MM.1S (cell line): ENCODE data around the gene NUDT1.

Source experiments
- EZH2 ChIP-seq: fragments of 300-600 bp; sonication (generic); optimal IDR thresholded peaks from 2 replicates; pipeline ENCODE3; 2017; ENCODE audit warnings: low read depth, mild to moderate bottlenecking, antibody characterized with exemption, low read length, mixed read lengths
- EZH2phosphoT487 ChIP-seq: fragments of 300-600 bp; sonication (generic); IDR thresholded peaks from 2 replicates; pipeline ENCODE4 v1.6.1; 2018; ENCODE audit warnings: antibody characterized with exemption, low read length
- TF ChIP-seq, protein P1 (sequence below): fragments of 300-600 bp; sonication (generic); IDR thresholded peaks from 2 replicates; pipeline ENCODE4 v1.5.1; 2016; ENCODE audit warnings: antibody characterized with exemption, low read length, mixed read lengths

DNA sequence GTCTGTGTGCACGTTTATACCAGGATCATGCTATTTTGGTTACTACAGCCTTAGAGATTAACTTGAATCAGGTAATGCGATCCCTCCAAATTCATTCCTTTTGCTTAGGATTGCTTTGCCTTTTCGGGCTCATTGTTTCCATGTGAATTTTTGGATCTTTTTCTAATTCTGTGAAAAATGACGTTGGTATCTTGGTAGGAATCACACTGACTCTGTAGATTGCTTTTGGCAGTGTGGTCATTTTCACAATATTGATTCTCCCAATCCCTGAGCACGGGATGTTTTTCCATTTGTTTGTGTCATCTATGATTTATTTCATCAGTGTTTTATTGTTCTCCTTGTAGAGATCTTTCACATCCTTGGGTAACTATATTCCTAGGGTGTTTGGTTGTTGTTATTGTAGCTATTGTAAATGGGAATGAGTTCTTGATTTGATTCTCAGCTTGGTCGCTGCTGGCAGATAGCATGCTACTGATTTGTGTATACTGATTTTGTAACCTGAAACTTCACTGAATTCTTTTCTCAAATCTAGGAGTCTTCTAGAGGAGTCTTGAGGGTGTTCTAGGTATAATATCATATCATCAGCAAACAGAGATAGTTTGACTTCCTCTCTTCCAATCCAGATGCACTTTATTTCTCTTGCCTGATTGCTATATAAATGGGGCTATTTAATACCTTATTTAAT is 54.1 kb downstream of the NUDT1 start:
- TF ChIP-seq, protein P1, sequence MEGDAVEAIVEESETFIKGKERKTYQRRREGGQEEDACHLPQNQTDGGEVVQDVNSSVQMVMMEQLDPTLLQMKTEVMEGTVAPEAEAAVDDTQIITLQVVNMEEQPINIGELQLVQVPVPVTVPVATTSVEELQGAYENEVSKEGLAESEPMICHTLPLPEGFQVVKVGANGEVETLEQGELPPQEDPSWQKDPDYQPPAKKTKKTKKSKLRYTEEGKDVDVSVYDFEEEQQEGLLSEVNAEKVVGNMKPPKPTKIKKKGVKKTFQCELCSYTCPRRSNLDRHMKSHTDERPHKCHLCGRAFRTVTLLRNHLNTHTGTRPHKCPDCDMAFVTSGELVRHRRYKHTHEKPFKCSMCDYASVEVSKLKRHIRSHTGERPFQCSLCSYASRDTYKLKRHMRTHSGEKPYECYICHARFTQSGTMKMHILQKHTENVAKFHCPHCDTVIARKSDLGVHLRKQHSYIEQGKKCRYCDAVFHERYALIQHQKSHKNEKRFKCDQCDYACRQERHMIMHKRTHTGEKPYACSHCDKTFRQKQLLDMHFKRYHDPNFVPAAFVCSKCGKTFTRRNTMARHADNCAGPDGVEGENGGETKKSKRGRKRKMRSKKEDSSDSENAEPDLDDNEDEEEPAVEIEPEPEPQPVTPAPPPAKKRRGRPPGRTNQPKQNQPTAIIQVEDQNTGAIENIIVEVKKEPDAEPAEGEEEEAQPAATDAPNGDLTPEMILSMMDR = no peak
- no peak for TF ChIP-seq EZH2phosphoT487
- TF ChIP-seq EZH2 = no peak
